K562 (cell line): ENCODE data around the gene PRSS27. TPM values are rescaled to one million over a fixed set of nuclear protein-coding genes. Genes with fewer than 3 reads are reported as not detected.

ENCODE experiments used
- ATAC-seq: fragments of 200-7000 bp; cut with Tn5 transposase; 3 replicates; pipeline ENCODE4 v1.9.1; 2020; ENCODE audit warnings: moderate library complexity
- BruUV-seq: library from RNA; stranded (reverse); fragments of 400-500 nt; replicated peaks from 2 replicates; lab custom pipeline; 2021; lab: Mats Ljungman, UMichigan
- CTCF ChIA-PET: fragments of 300-600 bp; formaldehyde crosslinking; extraction: SDS; loops from one replicate; lab custom pipeline; 2021; ENCODE audit warnings: low intra/inter-chr PET ratio; lab: Yijun Ruan, JAX
- POLR2A ChIA-PET: fragments of 300-600, 350-650 bp; sonication (Branson Sonifier 250); formaldehyde crosslinking; extraction: SDS; loops from one replicate; lab custom pipeline; 2021; ENCODE audit warnings: antibody characterized with exemption, inconsistent platforms; lab: Yijun Ruan, JAX
- DNase-seq, 4 experiments: peaks; one replicate each; pipeline versions ENCODE4 v3.0.0 to v3.0.0-alpha.2; 2011 to 2018; ENCODE audit warnings: low spot score in 3 of 4, mixed read lengths in 3 of 4; ENCODE audit errors: extremely low read depth in 1 of 4
- FAIRE-seq: peaks from 2 replicates; lab custom pipeline; 2011; peaks lifted over from hg19 to GRCh38; lab: Jason Lieb, UNC
- H2AFZ ChIP-seq: 2 replicates; pipeline ENCODE4 v1.6.0; 2011; ENCODE audit warnings: low read depth, low read length, control low read depth, inconsistent platforms
- H3K27ac ChIP-seq: fragments of 200-600 bp; 3 replicates; pipeline ENCODE4 v1.8.0; 2011; ENCODE audit warnings: low read depth, mild to moderate bottlenecking, control low read depth, inconsistent platforms, low read length, moderate library complexity, mixed read lengths; ENCODE audit errors: extremely low read depth
- H3K27me3 ChIP-seq, 2 experiments: fragments of 300-600 bp in 1 of 2; 2 replicates in 1 of 2; 3 replicates in 1 of 2; pipeline versions ENCODE4 v1.6.0 to v1.8.0; 2011; ENCODE audit warnings: inconsistent platforms in 2 of 2, low read length in 2 of 2, mild to moderate bottlenecking in 1 of 2, mixed read lengths in 1 of 2, moderate library complexity in 1 of 2; ENCODE audit not compliant: control insufficient read depth in 2 of 2, insufficient read depth in 2 of 2
- H3K36me3 ChIP-seq: fragments of 300-600 bp; 3 replicates; pipeline ENCODE4 v1.8.0; 2011; ENCODE audit warnings: mild to moderate bottlenecking, low read length, inconsistent platforms; ENCODE audit not compliant: control insufficient read depth, insufficient read depth
- H3K4me1 ChIP-seq, 2 experiments: fragments of 200-600 bp in 1 of 2; replicated peaks in 1 of 2; 2 replicates in 1 of 2; 3 replicates in 1 of 2; pipeline versions ENCODE4 v1.5.1 to v1.8.0; 2011; ENCODE audit warnings: inconsistent platforms in 2 of 2, low read length in 2 of 2, mild to moderate bottlenecking in 1 of 2, mixed read lengths in 1 of 2, moderate library complexity in 1 of 2; ENCODE audit not compliant: control insufficient read depth in 2 of 2, insufficient read depth in 2 of 2
- H3K4me2 ChIP-seq: 2 replicates; pipeline ENCODE4 v1.6.1; 2011; ENCODE audit warnings: low read length, control low read depth, inconsistent platforms, mixed read lengths; ENCODE audit not compliant: insufficient read depth
- H3K4me3 ChIP-seq: fragments of 200-600 bp; sonication (generic), shearing (Covaris generic); 2 replicates; pipeline ENCODE4 v1.5.1; 2016; ENCODE audit warnings: control low read depth, inconsistent platforms
- H3K79me2 ChIP-seq: fragments of 200-600 bp; 3 replicates; pipeline ENCODE4 v1.8.0; 2011; ENCODE audit warnings: low read length, inconsistent platforms; ENCODE audit not compliant: control insufficient read depth, insufficient read depth
- H3K9ac ChIP-seq, 2 experiments: 2 replicates each; pipeline versions ENCODE4 v1.6.0 to v1.6.1; 2011; ENCODE audit warnings: low read depth in 2 of 2, low read length in 2 of 2, control low read depth in 1 of 2, inconsistent platforms in 1 of 2, mild to moderate bottlenecking in 1 of 2, mixed read lengths in 1 of 2; ENCODE audit not compliant: insufficient read depth in 1 of 2
- H3K9me1 ChIP-seq: one replicate; pipeline ENCODE4 v1.6.0; 2011; ENCODE audit warnings: inconsistent platforms, mild to moderate bottlenecking, low read length, moderate library complexity; ENCODE audit not compliant: control insufficient read depth, insufficient read depth
- H3K9me3 ChIP-seq: replicated peaks from 2 replicates; pipeline ENCODE4 v1.5.1; 2011; ENCODE audit warnings: low read depth, low read length, inconsistent platforms; ENCODE audit not compliant: control insufficient read depth, insufficient read depth
- H4K20me1 ChIP-seq: replicated peaks from 2 replicates; pipeline ENCODE4 v1.6.1; 2011; ENCODE audit warnings: low read length, inconsistent platforms, mixed read lengths; ENCODE audit not compliant: control insufficient read depth, insufficient read depth
- KDM1A ChIP-seq, 2 experiments: fragments of 450-650 bp; IDR thresholded peaks; 2 replicates each; pipeline ENCODE4 v1.6.1; 2016; ENCODE audit warnings: mild to moderate bottlenecking in 2 of 2
- SIN3A ChIP-seq, 2 experiments: fragments of 150-350 bp in 1 of 2; IDR thresholded peaks; 2 replicates each; pipeline ENCODE4 v1.6.1; 2011 to 2016; ENCODE audit warnings: borderline replicate concordance in 2 of 2, low read depth in 2 of 2, low read length in 2 of 2, mild to moderate bottlenecking in 2 of 2, moderate library complexity in 2 of 2; ENCODE audit not compliant: control insufficient read depth in 1 of 2
- ZNF121 ChIP-seq: sonication (generic); formaldehyde crosslinking; conservative IDR thresholded peaks from 2 replicates; pipeline ENCODE4 v1.8.0; 2022; ENCODE audit warnings: missing genetic modification reagents
- WGBS: fragments of 100-300 bp; shearing (Covaris generic); methylation state at CpG from one replicate; pipeline ENCODE4 v1.1.6; 2016; ENCODE audit warnings: low coverage, mixed read lengths; ENCODE audit not compliant: insufficient coverage; ENCODE audit errors: missing lambda C conversion rate; 5-methylcytosine and 5-hydroxymethylcytosine counted together
- in situ Hi-C: fragments of 300-500 bp; cut with MboI; formaldehyde crosslinking; loops from 4 replicates; pipeline ENCODE4 v1.15.0; 2018; ENCODE audit warnings: inconsistent platforms, mixed read lengths
- intact Hi-C: fragments of 100-400 bp; cut with micrococcal nuclease; formaldehyde crosslinking; loops from 2 replicates; pipeline ENCODE4 v1.14.2; 2022
- polyA plus RNA-seq, 8 experiments: library from polyadenylated mRNA; depleted of rRNA in 4 of 8; stranded (reverse) in 5 of 8; unstranded in 3 of 8; fragments of >200 nt; fragmentation: Nextera tagmentation in 2 of 8; fragmentation: Illumina TruSeq in 1 of 8; extraction: Ambion mirVana in 2 of 8; extraction: Trizol in 1 of 8; gene quantifications; 2 replicates each; pipeline versions ENCODE4 v1.2.1 to v1.2.3, GENCODE V29; 2011 to 2014; ENCODE audit warnings: inconsistent platforms in 1 of 8, missing spikeins in 1 of 8
- total RNA-seq, 7 experiments: library from RNA; depleted of rRNA in 6 of 7; stranded (reverse); fragments of >200 nt in 6 of 7; fragmentation: Illumina TruSeq in 2 of 7; extraction: Trizol in 2 of 7; gene quantifications; 2 replicates each; pipeline versions ENCODE4 v1.2.1 to v1.2.3, GENCODE V29; 2011 to 2021; ENCODE audit warnings: low replicate concordance in 1 of 7
- TF ChIP-seq, protein P1 (sequence below): sonication (generic); formaldehyde crosslinking; IDR thresholded peaks from 2 replicates; pipeline ENCODE4 v1.8.1; 2023; ENCODE audit warnings: mild to moderate bottlenecking, missing genetic modification reagents
- TF ChIP-seq, protein P2 (sequence below), 3 experiments: fragments of 200-800 bp in 1 of 3; fragments of 250-450 bp in 1 of 3; fragments of 450-650 bp in 1 of 3; sonication (Bioruptor Pico) in 1 of 3; sonication (Bioruptor generic) in 1 of 3; formaldehyde crosslinking in 1 of 3; IDR thresholded peaks; 2 replicates each; pipeline versions ENCODE4 v1.6.1 to v1.8.0; 2016 to 2022; ENCODE audit warnings: mild to moderate bottlenecking in 2 of 3, missing genetic modification characterization in 2 of 3, missing compliant biosample characterization in 1 of 3, moderate library complexity in 1 of 3
- TF ChIP-seq, protein P3 (sequence below): fragments of 450-650 bp; IDR thresholded peaks from 2 replicates; pipeline ENCODE4 v1.6.1; 2016; ENCODE audit warnings: low read depth

Gene PRSS27
- total and polyA plus RNA-seq, 9 of the 15 experiments (the other 6 are each of a cell fraction or from before 2014, with no cell fraction given): 0.09 to 0.20 (median 0.17) TPM; not detected in 5

DNA sequence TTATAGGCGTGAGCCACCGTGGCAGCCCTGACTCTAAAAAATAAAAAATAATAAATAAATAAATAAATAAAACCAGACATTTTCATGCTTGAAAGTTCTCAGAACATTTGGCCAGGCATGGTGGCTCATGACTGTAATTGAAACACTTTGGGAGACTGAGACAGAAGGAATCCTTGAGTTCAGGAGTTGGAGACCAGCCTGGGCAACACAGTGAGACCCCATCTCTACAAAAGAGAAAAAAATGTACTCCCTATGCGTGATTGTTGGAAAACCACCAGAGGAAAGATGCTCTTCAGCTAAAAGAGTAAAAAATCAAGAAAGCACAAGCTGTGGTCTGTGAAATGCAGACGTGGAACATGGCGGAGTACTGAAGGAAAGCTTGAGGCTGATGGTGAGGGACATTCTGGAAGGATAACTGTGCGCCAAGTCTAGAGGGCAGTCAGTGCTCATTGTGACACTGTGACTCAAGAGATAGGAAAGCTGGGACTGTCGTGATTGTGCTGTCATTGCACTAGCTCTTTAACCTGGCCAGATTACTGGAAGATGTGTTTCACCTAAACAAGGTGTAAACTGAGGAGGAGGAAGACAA is 4.2 kb upstream of the PRSS27 start:
- FAIRE-seq: peak; percentile 32
- Histone ChIP-seq H3K27me3 (no peaks in the 10 kb centered on the region), H3K9me3 (no peaks in the 10 kb centered on the region), H4K20me1 (no peaks in the 10 kb centered on the region), H3K9me1 (no peaks in the 10 kb centered on the region), H3K36me3 (no peaks in the 10 kb centered on the region), H3K79me2 (no peaks in the 10 kb centered on the region), H3K4me1 (peaks cover 2 to 28% of the 10 kb centered on the region in 2 experiments; a peak in 3 of 5 replicates), H3K9ac (no peak overlapping the region; a peak in 1 of 4 replicates), H3K4me2 (no peak overlapping the region), H3K27ac (no peak overlapping the region), H2AFZ (no peak overlapping the region), H3K4me3 (no peak overlapping the region)
- in situ Hi-C loops (no loop called here), intact Hi-C loops (no loop called here)
- DNase-seq: no peak
- no TSS peak for BruUV-seq
- ChIA-PET POLR2A (interaction anchor here (1.1 kb wide), 1 partner anchor 38 kb away, joined by 3 read pairs; no protein-coding TSS in a partner anchor), CTCF (no interaction called here)
- 48% methylated on average over 7 of the region's 7 CpGs for WGBS
- no peak for ATAC-seq
- TF ChIP-seq SIN3A (IDR thresholded peaks at IDR 0.05; ENCODE audit: borderline replicate concordance in 2 of 2, control insufficient read depth in 1 of 2, low read depth in 2 of 2, low read length in 2 of 2) (no peak), ZNF121 (CRISPR knock-in tag) (peak; percentile 69), KDM1A (IDR thresholded peaks at IDR 0.05) (0 out of 4 replicates have a peak, but pooled peaks of 1 of the 2 experiments have one; percentile 10)
- TF ChIP-seq, protein P1, sequence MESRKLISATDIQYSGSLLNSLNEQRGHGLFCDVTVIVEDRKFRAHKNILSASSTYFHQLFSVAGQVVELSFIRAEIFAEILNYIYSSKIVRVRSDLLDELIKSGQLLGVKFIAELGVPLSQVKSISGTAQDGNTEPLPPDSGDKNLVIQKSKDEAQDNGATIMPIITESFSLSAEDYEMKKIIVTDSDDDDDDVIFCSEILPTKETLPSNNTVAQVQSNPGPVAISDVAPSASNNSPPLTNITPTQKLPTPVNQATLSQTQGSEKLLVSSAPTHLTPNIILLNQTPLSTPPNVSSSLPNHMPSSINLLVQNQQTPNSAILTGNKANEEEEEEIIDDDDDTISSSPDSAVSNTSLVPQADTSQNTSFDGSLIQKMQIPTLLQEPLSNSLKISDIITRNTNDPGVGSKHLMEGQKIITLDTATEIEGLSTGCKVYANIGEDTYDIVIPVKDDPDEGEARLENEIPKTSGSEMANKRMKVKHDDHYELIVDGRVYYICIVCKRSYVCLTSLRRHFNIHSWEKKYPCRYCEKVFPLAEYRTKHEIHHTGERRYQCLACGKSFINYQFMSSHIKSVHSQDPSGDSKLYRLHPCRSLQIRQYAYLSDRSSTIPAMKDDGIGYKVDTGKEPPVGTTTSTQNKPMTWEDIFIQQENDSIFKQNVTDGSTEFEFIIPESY: peak; percentile 63
- TF ChIP-seq, protein P2, sequence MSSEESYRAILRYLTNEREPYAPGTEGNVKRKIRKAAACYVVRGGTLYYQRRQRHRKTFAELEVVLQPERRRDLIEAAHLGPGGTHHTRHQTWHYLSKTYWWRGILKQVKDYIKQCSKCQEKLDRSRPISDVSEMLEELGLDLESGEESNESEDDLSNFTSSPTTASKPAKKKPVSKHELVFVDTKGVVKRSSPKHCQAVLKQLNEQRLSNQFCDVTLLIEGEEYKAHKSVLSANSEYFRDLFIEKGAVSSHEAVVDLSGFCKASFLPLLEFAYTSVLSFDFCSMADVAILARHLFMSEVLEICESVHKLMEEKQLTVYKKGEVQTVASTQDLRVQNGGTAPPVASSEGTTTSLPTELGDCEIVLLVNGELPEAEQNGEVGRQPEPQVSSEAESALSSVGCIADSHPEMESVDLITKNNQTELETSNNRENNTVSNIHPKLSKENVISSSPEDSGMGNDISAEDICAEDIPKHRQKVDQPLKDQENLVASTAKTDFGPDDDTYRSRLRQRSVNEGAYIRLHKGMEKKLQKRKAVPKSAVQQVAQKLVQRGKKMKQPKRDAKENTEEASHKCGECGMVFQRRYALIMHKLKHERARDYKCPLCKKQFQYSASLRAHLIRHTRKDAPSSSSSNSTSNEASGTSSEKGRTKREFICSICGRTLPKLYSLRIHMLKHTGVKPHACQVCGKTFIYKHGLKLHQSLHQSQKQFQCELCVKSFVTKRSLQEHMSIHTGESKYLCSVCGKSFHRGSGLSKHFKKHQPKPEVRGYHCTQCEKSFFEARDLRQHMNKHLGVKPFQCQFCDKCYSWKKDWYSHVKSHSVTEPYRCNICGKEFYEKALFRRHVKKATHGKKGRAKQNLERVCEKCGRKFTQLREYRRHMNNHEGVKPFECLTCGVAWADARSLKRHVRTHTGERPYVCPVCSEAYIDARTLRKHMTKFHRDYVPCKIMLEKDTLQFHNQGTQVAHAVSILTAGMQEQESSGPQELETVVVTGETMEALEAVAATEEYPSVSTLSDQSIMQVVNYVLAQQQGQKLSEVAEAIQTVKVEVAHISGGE (CRISPR knock-in tag; IDR thresholded peaks at IDR 0.05): no peak
- TF ChIP-seq, protein P3, sequence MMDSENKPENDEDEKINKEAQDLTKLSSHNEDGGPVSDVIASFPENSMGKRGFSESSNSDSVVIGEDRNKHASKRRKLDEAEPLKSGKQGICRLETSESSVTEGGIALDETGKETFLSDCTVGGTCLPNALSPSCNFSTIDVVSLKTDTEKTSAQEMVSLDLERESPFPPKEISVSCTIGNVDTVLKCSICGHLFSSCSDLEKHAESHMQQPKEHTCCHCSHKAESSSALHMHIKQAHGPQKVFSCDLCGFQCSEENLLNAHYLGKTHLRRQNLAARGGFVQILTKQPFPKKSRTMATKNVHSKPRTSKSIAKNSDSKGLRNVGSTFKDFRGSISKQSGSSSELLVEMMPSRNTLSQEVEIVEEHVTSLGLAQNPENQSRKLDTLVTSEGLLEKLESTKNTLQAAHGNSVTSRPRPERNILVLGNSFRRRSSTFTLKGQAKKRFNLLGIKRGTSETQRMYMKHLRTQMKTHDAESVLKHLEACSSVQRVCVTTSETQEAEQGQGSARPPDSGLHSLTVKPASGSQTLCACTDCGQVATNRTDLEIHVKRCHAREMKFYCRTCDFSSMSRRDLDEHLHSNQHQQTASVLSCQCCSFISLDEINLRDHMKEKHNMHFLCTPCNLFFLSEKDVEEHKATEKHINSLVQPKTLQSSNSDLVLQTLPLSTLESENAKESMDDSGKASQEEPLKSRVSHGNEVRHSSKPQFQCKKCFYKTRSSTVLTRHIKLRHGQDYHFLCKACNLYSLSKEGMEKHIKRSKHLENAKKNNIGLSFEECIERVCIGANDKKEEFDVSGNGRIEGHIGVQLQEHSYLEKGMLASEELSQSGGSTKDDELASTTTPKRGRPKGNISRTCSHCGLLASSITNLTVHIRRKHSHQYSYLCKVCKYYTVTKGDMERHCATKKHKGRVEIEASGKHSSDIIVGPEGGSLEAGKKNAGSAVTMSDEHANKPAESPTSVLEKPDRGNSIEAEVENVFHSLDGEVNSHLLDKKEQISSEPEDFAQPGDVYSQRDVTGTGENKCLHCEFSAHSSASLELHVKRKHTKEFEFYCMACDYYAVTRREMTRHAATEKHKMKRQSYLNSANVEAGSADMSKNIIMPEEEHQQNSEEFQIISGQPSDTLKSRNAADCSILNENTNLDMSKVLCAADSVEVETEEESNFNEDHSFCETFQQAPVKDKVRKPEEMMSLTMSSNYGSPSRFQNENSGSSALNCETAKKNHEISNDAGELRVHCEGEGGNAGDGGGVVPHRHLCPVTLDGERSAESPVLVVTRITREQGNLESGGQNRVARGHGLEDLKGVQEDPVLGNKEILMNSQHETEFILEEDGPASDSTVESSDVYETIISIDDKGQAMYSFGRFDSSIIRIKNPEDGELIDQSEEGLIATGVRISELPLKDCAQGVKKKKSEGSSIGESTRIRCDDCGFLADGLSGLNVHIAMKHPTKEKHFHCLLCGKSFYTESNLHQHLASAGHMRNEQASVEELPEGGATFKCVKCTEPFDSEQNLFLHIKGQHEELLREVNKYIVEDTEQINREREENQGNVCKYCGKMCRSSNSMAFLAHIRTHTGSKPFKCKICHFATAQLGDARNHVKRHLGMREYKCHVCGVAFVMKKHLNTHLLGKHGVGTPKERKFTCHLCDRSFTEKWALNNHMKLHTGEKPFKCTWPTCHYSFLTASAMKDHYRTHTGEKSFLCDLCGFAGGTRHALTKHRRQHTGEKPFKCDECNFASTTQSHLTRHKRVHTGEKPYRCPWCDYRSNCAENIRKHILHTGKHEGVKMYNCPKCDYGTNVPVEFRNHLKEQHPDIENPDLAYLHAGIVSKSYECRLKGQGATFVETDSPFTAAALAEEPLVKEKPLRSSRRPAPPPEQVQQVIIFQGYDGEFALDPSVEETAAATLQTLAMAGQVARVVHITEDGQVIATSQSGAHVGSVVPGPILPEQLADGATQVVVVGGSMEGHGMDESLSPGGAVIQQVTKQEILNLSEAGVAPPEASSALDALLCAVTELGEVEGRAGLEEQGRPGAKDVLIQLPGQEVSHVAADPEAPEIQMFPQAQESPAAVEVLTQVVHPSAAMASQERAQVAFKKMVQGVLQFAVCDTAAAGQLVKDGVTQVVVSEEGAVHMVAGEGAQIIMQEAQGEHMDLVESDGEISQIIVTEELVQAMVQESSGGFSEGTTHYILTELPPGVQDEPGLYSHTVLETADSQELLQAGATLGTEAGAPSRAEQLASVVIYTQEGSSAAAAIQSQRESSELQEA: no peak
